H1 (cell line): ENCODE results near the gene JAM2. TPM values are rescaled to one million over a fixed set of nuclear protein-coding genes. Genes with fewer than 3 reads are reported as not detected.

Source experiments
- CTCF ChIA-PET: fragments of 300-600 bp; sonication (Branson Sonifier 250); formaldehyde crosslinking; loops from one replicate; lab custom pipeline; 2021; ENCODE audit not compliant: partially characterized antibody; lab: Charles Lee
- POLR2A ChIA-PET: fragments of 300-600 bp; sonication (Branson Sonifier 250); formaldehyde crosslinking; loops from one replicate; lab custom pipeline; 2021; ENCODE audit warnings: inconsistent platforms; ENCODE audit not compliant: partially characterized antibody; lab: Charles Lee
- DNase-seq, 2 experiments: peaks; one replicate each; pipeline versions ENCODE4 v3.0.0 to v3.0.0-alpha.2; 2010 to 2022; ENCODE audit warnings: low spot score in 2 of 2, low read depth in 1 of 2, mixed read lengths in 1 of 2
- FAIRE-seq: peaks from 2 replicates; lab custom pipeline; 2011; peaks lifted over from hg19 to GRCh38; lab: Jason Lieb, UNC
- H2AFZ ChIP-seq: 2 replicates; pipeline ENCODE4 v1.8.1; 2012; ENCODE audit warnings: low read length, inconsistent platforms
- H2AK5ac ChIP-seq: 2 replicates; pipeline ENCODE4 v1.6.1; 2013; ENCODE audit warnings: low read depth, low read length
- H2BK120ac ChIP-seq: replicated peaks from 2 replicates; pipeline ENCODE3; 2013; ENCODE audit warnings: low read depth, low read length, inconsistent platforms
- H2BK12ac ChIP-seq: 2 replicates; pipeline ENCODE4 v1.6.1; 2013; ENCODE audit warnings: low read depth, low read length
- H2BK15ac ChIP-seq: 2 replicates; pipeline ENCODE4 v1.6.1; 2013; ENCODE audit warnings: low read length
- H2BK20ac ChIP-seq: 2 replicates; pipeline ENCODE4 v1.6.1; 2013; ENCODE audit warnings: low read length
- H2BK5ac ChIP-seq: 2 replicates; pipeline ENCODE4 v1.6.1; 2013; ENCODE audit warnings: low read depth, low read length
- H3K14ac ChIP-seq: 2 replicates; pipeline ENCODE4 v1.6.1; 2013; ENCODE audit warnings: inconsistent platforms; ENCODE audit not compliant: insufficient read length
- H3K18ac ChIP-seq: 2 replicates; pipeline ENCODE4 v1.6.1; 2013; ENCODE audit warnings: low read length; ENCODE audit errors: extremely low read depth
- H3K23ac ChIP-seq: 2 replicates; pipeline ENCODE4 v1.6.1; 2013; ENCODE audit warnings: inconsistent platforms; ENCODE audit not compliant: insufficient read length
- H3K23me2 ChIP-seq: 2 replicates; pipeline ENCODE4 v1.6.1; 2013; ENCODE audit warnings: low read depth, low read length
- H3K27ac ChIP-seq: 2 replicates; pipeline ENCODE4 v1.6.1; 2011; ENCODE audit warnings: low read depth, low read length, inconsistent platforms
- H3K27me3 ChIP-seq, 4 experiments: replicated peaks in 1 of 4; 1 replicate in 1 of 4; 2 replicates in 3 of 4; pipeline versions ENCODE4 v1.6.1 to v1.8.1; 2011 to 2013; ENCODE audit warnings: low read length in 3 of 4, mild to moderate bottlenecking in 3 of 4, inconsistent platforms in 2 of 4, mixed read lengths in 2 of 4, moderate library complexity in 1 of 4; ENCODE audit not compliant: control insufficient read depth in 3 of 4, insufficient read depth in 3 of 4; ENCODE audit errors: extremely low read depth in 1 of 4
- H3K36me3 ChIP-seq, 4 experiments: 2 replicates each; pipeline versions ENCODE4 v1.6.1 to v1.8.1; 2011 to 2013; ENCODE audit warnings: mild to moderate bottlenecking in 4 of 4, low read length in 3 of 4, moderate library complexity in 2 of 4, control low read depth in 1 of 4, inconsistent platforms in 1 of 4; ENCODE audit not compliant: insufficient read depth in 4 of 4, control insufficient read depth in 2 of 4
- H3K4ac ChIP-seq: replicated peaks from 2 replicates; pipeline ENCODE3; 2013; ENCODE audit warnings: low read length, low read depth, mixed read lengths, inconsistent platforms; ENCODE audit not compliant: insufficient read length
- H3K4me1 ChIP-seq, 4 experiments: replicated peaks in 1 of 4; 1 replicate in 1 of 4; 2 replicates in 3 of 4; pipeline versions ENCODE4 v1.6.1 to v1.8.1; 2011 to 2013; ENCODE audit warnings: low read length in 3 of 4, inconsistent platforms in 2 of 4, mixed read lengths in 1 of 4; ENCODE audit not compliant: insufficient read depth in 4 of 4, control insufficient read depth in 3 of 4
- H3K4me2 ChIP-seq, 2 experiments: 2 replicates each; pipeline versions ENCODE4 v1.6.1 to v1.8.1; 2011 to 2013; ENCODE audit warnings: low read depth in 2 of 2, low read length in 2 of 2, control low read depth in 1 of 2, inconsistent platforms in 1 of 2, mild to moderate bottlenecking in 1 of 2; ENCODE audit not compliant: insufficient read depth in 1 of 2
- H3K4me3 ChIP-seq, 4 experiments: fragments of 200-600, 300-600 bp in 1 of 4; sonication (generic), shearing (Covaris generic), sonication (Bioruptor Twin) in 1 of 4; 2 replicates each; pipeline versions ENCODE4 v1.5.1 to v1.8.1; 2011 to 2016; ENCODE audit warnings: low read length in 4 of 4, low read depth in 3 of 4, control low read depth in 2 of 4, inconsistent platforms in 2 of 4, mild to moderate bottlenecking in 2 of 4, mixed read lengths in 1 of 4, moderate library complexity in 1 of 4; ENCODE audit not compliant: insufficient read depth in 2 of 4; ENCODE audit errors: extremely low read depth in 1 of 4
- H3K56ac ChIP-seq: replicated peaks from 2 replicates; pipeline ENCODE3; 2013; ENCODE audit warnings: low read depth, mild to moderate bottlenecking, mixed read lengths, low read length, inconsistent platforms; ENCODE audit not compliant: insufficient read length
- H3K79me1 ChIP-seq: 2 replicates; pipeline ENCODE4 v1.6.1; 2013; ENCODE audit warnings: low read depth, low read length, control low read depth
- H3K79me2 ChIP-seq, 2 experiments: 2 replicates each; pipeline versions ENCODE4 v1.6.1 to v1.8.1; 2012 to 2013; ENCODE audit warnings: low read length in 2 of 2, mild to moderate bottlenecking in 2 of 2, inconsistent platforms in 1 of 2; ENCODE audit not compliant: insufficient read depth in 2 of 2, control insufficient read depth in 1 of 2
- H3K9ac ChIP-seq, 4 experiments: replicated peaks in 1 of 4; 1 replicate in 1 of 4; 2 replicates in 3 of 4; pipeline versions ENCODE4 v1.6.1 to v1.8.1; 2011 to 2013; ENCODE audit warnings: low read depth in 3 of 4, low read length in 3 of 4, control low read depth in 2 of 4, mild to moderate bottlenecking in 2 of 4, moderate library complexity in 2 of 4, inconsistent platforms in 1 of 4; ENCODE audit errors: extremely low read depth in 1 of 4
- H3K9me3 ChIP-seq, 2 experiments: 2 replicates each; pipeline versions ENCODE4 v1.6.1 to v1.8.1; 2012 to 2013; ENCODE audit warnings: mild to moderate bottlenecking in 2 of 2, moderate library complexity in 2 of 2, control low read depth in 1 of 2, inconsistent platforms in 1 of 2, low read depth in 1 of 2, low read length in 1 of 2, mixed read lengths in 1 of 2; ENCODE audit not compliant: insufficient read depth in 2 of 2
- H4K20me1 ChIP-seq, 2 experiments: replicated peaks in 1 of 2; 2 replicates each; pipeline versions ENCODE3 to v1.8.1; 2011 to 2013; ENCODE audit warnings: inconsistent platforms in 2 of 2, low read length in 2 of 2, mild to moderate bottlenecking in 1 of 2; ENCODE audit not compliant: insufficient read depth in 2 of 2, control insufficient read depth in 1 of 2
- H4K5ac ChIP-seq: 2 replicates; pipeline ENCODE4 v1.6.1; 2013; ENCODE audit warnings: low read length, low read depth, mixed read lengths, inconsistent platforms; ENCODE audit not compliant: insufficient read length
- H4K8ac ChIP-seq: 2 replicates; pipeline ENCODE4 v1.8.0; 2013; ENCODE audit warnings: mild to moderate bottlenecking, moderate library complexity, low read length, inconsistent platforms; ENCODE audit not compliant: insufficient read depth; ENCODE audit errors: extremely low read depth
- H4K91ac ChIP-seq: replicated peaks from 2 replicates; pipeline ENCODE3; 2013; ENCODE audit warnings: low read length, mixed read lengths, inconsistent platforms; ENCODE audit not compliant: insufficient read length
- BRCA1 ChIP-seq: IDR thresholded peaks from 2 replicates; pipeline ENCODE4 v1.6.1; 2012; ENCODE audit warnings: low read depth, low read length, improper control_type of control experiment
- CHD2 ChIP-seq: IDR thresholded peaks from 2 replicates; pipeline ENCODE4 v1.6.1; 2012; ENCODE audit warnings: low read length, improper control_type of control experiment
- CREB1 ChIP-seq: IDR thresholded peaks from 2 replicates; pipeline ENCODE4 v1.6.1; 2012; ENCODE audit warnings: inconsistent platforms
- EP300 ChIP-seq, 2 experiments: IDR thresholded peaks; 1 replicate in 1 of 2; 2 replicates in 1 of 2; pipeline ENCODE4 v1.6.1; 2011 to 2012; ENCODE audit warnings: low read depth in 2 of 2, low read length in 2 of 2, mild to moderate bottlenecking in 2 of 2, borderline replicate concordance in 1 of 2, inconsistent platforms in 1 of 2, moderate library complexity in 1 of 2
- GABPA ChIP-seq: IDR thresholded peaks from 2 replicates; pipeline ENCODE4 v1.6.1; 2011; ENCODE audit warnings: mild to moderate bottlenecking, low read length, moderate library complexity, borderline replicate concordance; ENCODE audit not compliant: insufficient read depth
- MAFK ChIP-seq: IDR thresholded peaks from 2 replicates; pipeline ENCODE4 v1.6.1; 2012; ENCODE audit warnings: low read depth, mild to moderate bottlenecking, improper control_type of control experiment, low read length
- NRF1 ChIP-seq: IDR thresholded peaks from 2 replicates; pipeline ENCODE4 v1.6.1; 2011; ENCODE audit warnings: mild to moderate bottlenecking, low read depth, low read length, improper control_type of control experiment
- RXRA ChIP-seq: IDR thresholded peaks from 2 replicates; pipeline ENCODE4 v1.6.1; 2011; ENCODE audit warnings: low read depth, mild to moderate bottlenecking, low read length, moderate library complexity; ENCODE audit not compliant: insufficient read depth
- SP4 ChIP-seq: IDR thresholded peaks from 2 replicates; pipeline ENCODE4 v1.6.1; 2012; ENCODE audit warnings: low read length, inconsistent platforms
- TAF7 ChIP-seq: optimal IDR thresholded peaks from 2 replicates; pipeline ENCODE3; 2011; ENCODE audit warnings: low read depth, mild to moderate bottlenecking, inconsistent platforms, low read length, moderate library complexity, borderline replicate concordance
- WGBS, 2 experiments: shearing (Covaris generic) in 1 of 2; methylation state at CpG; one replicate each; pipeline versions ENCODE4 v1.1.6 to v1.1.7; 2013 to 2015; ENCODE audit warnings: low lambda C conversion rate in 2 of 2, mixed read lengths in 2 of 2, inconsistent platforms in 1 of 2, low coverage in 1 of 2, missing lambda C conversion rate in 1 of 2; ENCODE audit not compliant: insufficient replicate concordance in 2 of 2, insufficient coverage in 1 of 2, insufficient read length in 1 of 2; ENCODE audit errors: extremely low coverage in 1 of 2, missing lambda C conversion rate in 1 of 2; 5-methylcytosine and 5-hydroxymethylcytosine counted together
- polyA plus RNA-seq, 7 experiments: library from polyadenylated mRNA; depleted of rRNA in 3 of 7; stranded (reverse) in 5 of 7; unstranded in 2 of 7; fragments of >200 nt in 5 of 7; fragments of 200-250 nt in 2 of 7; gene quantifications; 1 replicate in 5 of 7; 2 replicates in 1 of 7; 4 replicates in 1 of 7; pipeline versions ENCODE4 v1.2.1 to v1.2.3, GENCODE V29; 2011 to 2013; ENCODE audit warnings: missing spikeins in 2 of 7, mixed read lengths in 2 of 7
- total RNA-seq: library from RNA; stranded (reverse); fragmentation: NEBNext Ultra II Directional; extraction: Animal tissue kit (Norgen Biotek cat#: 25700); gene quantifications from 2 replicates; pipeline ENCODE4 v1.2.1, GENCODE V29; 2021
- TF ChIP-seq, protein P1 (sequence below): IDR thresholded peaks from 2 replicates; pipeline ENCODE4 v1.6.1; 2012; ENCODE audit warnings: inconsistent platforms

JAM2 gene
- total and polyA plus RNA-seq, 2 of the 8 experiments (the other 6 are each of a cell fraction or from before 2014, with no cell fraction given), result 4.9 to 9.5 TPM

DNA sequence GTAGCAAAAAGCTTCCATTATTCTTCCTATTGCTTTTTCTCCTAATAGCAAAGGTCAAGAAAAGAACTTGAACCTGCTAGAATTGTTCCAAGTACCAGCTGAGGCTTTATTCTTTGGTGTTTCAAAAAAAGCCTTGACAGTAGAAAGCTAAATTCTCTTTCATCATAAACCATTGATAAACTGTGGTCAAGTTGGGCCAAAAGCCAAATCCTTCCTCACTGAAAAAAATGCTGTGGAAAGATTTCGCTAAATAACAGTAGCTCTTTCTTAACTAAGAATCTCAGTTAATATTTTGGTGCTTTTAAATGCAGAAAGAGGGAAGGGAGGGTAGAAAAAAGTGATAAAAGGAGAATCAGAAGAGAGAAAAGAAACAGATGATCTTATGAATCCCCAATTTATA is 14.0 kb upstream of the JAM2 start:
- Histone ChIP-seq H3K23ac (no peak overlapping the region), H3K79me2 (no peaks in the 10 kb centered on the region), H3K9me3 (no peaks in the 10 kb centered on the region), H3K14ac (no peak overlapping the region), H2BK15ac (no peak overlapping the region), H3K23me2 (no peaks in the 10 kb centered on the region), H4K8ac (no peak overlapping the region), H2BK12ac (no peak overlapping the region), H2BK120ac (no peak overlapping the region), H2BK5ac (no peak overlapping the region), H3K4me1 (no peaks in the 10 kb centered on the region), H3K27ac (no peak overlapping the region), H2AK5ac (no peak overlapping the region), H2AFZ (no peak overlapping the region), H3K36me3 (no peaks in the 10 kb centered on the region), H4K91ac (no peak overlapping the region), H3K4me3 (no peak overlapping the region), H4K5ac (no peak overlapping the region), H3K56ac (no peak overlapping the region), H3K9ac (no peak overlapping the region), H3K79me1 (no peaks in the 10 kb centered on the region), H3K4me2 (no peak overlapping the region), H3K4ac (no peak overlapping the region), H2BK20ac (no peak overlapping the region), H4K20me1 (no peaks in the 10 kb centered on the region), H3K18ac (no peak overlapping the region), H3K27me3 (no peaks in the 10 kb centered on the region)
- POLR2A ChIA-PET, result no interaction called here
- CTCF ChIA-PET, result no interaction called here
- no peak for DNase-seq
- WGBS, 2 experiments, result 82% methylated on average over 1 of the region's 1 CpG; no CpG with 5 or more reads in 1 of the 2 experiments
- FAIRE-seq, result no peak
- TF ChIP-seq MAFK (no peak), RXRA (no peak), BRCA1 (no peak), SP4 (no peak), CHD2 (no peak), CREB1 (no peak), TAF7 (no peak), NRF1 (no peak), EP300 (IDR thresholded peaks at IDR 0.05; ENCODE audit: borderline replicate concordance in 1 of 2, low read depth in 2 of 2, low read length in 2 of 2) (no peak), GABPA (no peak)
- TF ChIP-seq, protein P1, sequence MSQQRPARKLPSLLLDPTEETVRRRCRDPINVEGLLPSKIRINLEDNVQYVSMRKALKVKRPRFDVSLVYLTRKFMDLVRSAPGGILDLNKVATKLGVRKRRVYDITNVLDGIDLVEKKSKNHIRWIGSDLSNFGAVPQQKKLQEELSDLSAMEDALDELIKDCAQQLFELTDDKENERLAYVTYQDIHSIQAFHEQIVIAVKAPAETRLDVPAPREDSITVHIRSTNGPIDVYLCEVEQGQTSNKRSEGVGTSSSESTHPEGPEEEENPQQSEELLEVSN, result no peak
